DND-41 (cell line): ENCODE results near the gene SORBS1.

Experiments
- ATAC-seq: fragments of 200-7000 bp; cut with Tn5 transposase; 3 replicates; pipeline ENCODE4 v1.9.1; 2021; ENCODE audit warnings: low read depth; ENCODE audit not compliant: insufficient read depth
- DNase-seq: peaks from one replicate; pipeline ENCODE4 v3.0.0-alpha.2; 2020
- H2AFZ ChIP-seq: 2 replicates; pipeline ENCODE4 v1.6.0; 2012; ENCODE audit warnings: low read depth, low read length
- H3K27ac ChIP-seq: 2 replicates; pipeline ENCODE4 v1.5.1; 2012; ENCODE audit warnings: low read length, inconsistent platforms
- H3K27me3 ChIP-seq: fragments of 200-600 bp; sonication (generic); 2 replicates; pipeline ENCODE4 v1.6.0; 2012; ENCODE audit warnings: low read length, mild to moderate bottlenecking, inconsistent platforms; ENCODE audit not compliant: insufficient read depth, poor library complexity
- H3K36me3 ChIP-seq: 2 replicates; pipeline ENCODE4 v1.5.1; 2012; ENCODE audit warnings: low read length, inconsistent platforms; ENCODE audit not compliant: insufficient read depth
- H3K4me1 ChIP-seq: 2 replicates; pipeline ENCODE4 v1.5.1; 2012; ENCODE audit warnings: mild to moderate bottlenecking, low read length; ENCODE audit not compliant: insufficient read depth
- H3K4me2 ChIP-seq: 2 replicates; pipeline ENCODE4 v1.6.0; 2012; ENCODE audit warnings: mild to moderate bottlenecking, moderate library complexity, low read length, inconsistent platforms; ENCODE audit not compliant: insufficient read depth
- H3K4me3 ChIP-seq, 2 experiments: fragments of 200-600 bp in 1 of 2; shearing (Covaris generic) in 1 of 2; 2 replicates each; pipeline ENCODE4 v1.5.1; 2012 to 2016; ENCODE audit warnings: inconsistent platforms in 2 of 2, low read length in 2 of 2, mild to moderate bottlenecking in 2 of 2, low read depth in 1 of 2, moderate library complexity in 1 of 2
- H3K79me2 ChIP-seq: 2 replicates; pipeline ENCODE4 v1.6.0; 2012; ENCODE audit warnings: low read length, inconsistent platforms; ENCODE audit not compliant: insufficient read depth
- H3K9ac ChIP-seq: 2 replicates; pipeline ENCODE4 v1.6.0; 2012; ENCODE audit warnings: low read depth, mild to moderate bottlenecking, inconsistent platforms, low read length, moderate library complexity
- H3K9me3 ChIP-seq: 2 replicates; pipeline ENCODE4 v1.5.1; 2012; ENCODE audit warnings: low read length, moderate library complexity, mild to moderate bottlenecking, inconsistent platforms; ENCODE audit not compliant: insufficient read depth, severe bottlenecking
- H4K20me1 ChIP-seq: 2 replicates; pipeline ENCODE4 v1.6.0; 2012; ENCODE audit warnings: low read length; ENCODE audit not compliant: insufficient read depth
- EZH2 ChIP-seq: IDR thresholded peaks from 3 replicates; pipeline ENCODE4 v1.6.1; 2012; ENCODE audit warnings: borderline replicate concordance, low read depth, mild to moderate bottlenecking, moderate library complexity, low read length, inconsistent platforms; ENCODE audit not compliant: severe bottlenecking
- TF ChIP-seq, protein P1 (sequence below): IDR thresholded peaks from 2 replicates; pipeline ENCODE4 v1.5.1; 2012; ENCODE audit warnings: borderline replicate concordance, low read length, moderate library complexity, mild to moderate bottlenecking; ENCODE audit not compliant: poor library complexity, severe bottlenecking; ENCODE audit errors: extremely low read depth

Gene SORBS1

GRCh38 chr10:95476469-95477174 lies 84.5 kb downstream of the SORBS1 start:
- Histone ChIP-seq H3K27me3 (peaks cover 16% of the 10 kb centered on the region), H3K9ac (no peak overlapping the region), H3K27ac (no peak overlapping the region), H3K9me3 (no peaks in the 10 kb centered on the region), H3K4me1 (no peaks in the 10 kb centered on the region), H3K79me2 (no peaks in the 10 kb centered on the region), H3K4me2 (no peak overlapping the region), H4K20me1 (no peaks in the 10 kb centered on the region), H2AFZ (no peak overlapping the region), H3K36me3 (no peaks in the 10 kb centered on the region), H3K4me3 (no peak overlapping the region)
- no peak for ATAC-seq
- no peak for DNase-seq
- TF ChIP-seq, protein P1, sequence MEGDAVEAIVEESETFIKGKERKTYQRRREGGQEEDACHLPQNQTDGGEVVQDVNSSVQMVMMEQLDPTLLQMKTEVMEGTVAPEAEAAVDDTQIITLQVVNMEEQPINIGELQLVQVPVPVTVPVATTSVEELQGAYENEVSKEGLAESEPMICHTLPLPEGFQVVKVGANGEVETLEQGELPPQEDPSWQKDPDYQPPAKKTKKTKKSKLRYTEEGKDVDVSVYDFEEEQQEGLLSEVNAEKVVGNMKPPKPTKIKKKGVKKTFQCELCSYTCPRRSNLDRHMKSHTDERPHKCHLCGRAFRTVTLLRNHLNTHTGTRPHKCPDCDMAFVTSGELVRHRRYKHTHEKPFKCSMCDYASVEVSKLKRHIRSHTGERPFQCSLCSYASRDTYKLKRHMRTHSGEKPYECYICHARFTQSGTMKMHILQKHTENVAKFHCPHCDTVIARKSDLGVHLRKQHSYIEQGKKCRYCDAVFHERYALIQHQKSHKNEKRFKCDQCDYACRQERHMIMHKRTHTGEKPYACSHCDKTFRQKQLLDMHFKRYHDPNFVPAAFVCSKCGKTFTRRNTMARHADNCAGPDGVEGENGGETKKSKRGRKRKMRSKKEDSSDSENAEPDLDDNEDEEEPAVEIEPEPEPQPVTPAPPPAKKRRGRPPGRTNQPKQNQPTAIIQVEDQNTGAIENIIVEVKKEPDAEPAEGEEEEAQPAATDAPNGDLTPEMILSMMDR, result no peak
- no peak for TF ChIP-seq EZH2

GRCh38 chr10:95475827-95476468 lies 85.2 kb downstream of the SORBS1 start:
- no peak for TF ChIP-seq EZH2
- TF ChIP-seq, protein P1, result no peak
- H3K27me3 ChIP-seq, result peaks cover 16% of the 10 kb centered on the region
- no peaks in the 10 kb centered on the region for H3K9me3 ChIP-seq
- no peaks in the 10 kb centered on the region for H3K79me2 ChIP-seq
- H3K4me3 ChIP-seq, result no peak overlapping the region
- H3K9ac ChIP-seq, result no peak overlapping the region
- no peak overlapping the region for H2AFZ ChIP-seq
- ATAC-seq, result no peak
- no peak for DNase-seq
- H4K20me1 ChIP-seq, result no peaks in the 10 kb centered on the region
- H3K4me2 ChIP-seq, result no peak overlapping the region
- H3K27ac ChIP-seq, result no peak overlapping the region
- no peaks in the 10 kb centered on the region for H3K4me1 ChIP-seq
- no peaks in the 10 kb centered on the region for H3K36me3 ChIP-seq

DNA sequence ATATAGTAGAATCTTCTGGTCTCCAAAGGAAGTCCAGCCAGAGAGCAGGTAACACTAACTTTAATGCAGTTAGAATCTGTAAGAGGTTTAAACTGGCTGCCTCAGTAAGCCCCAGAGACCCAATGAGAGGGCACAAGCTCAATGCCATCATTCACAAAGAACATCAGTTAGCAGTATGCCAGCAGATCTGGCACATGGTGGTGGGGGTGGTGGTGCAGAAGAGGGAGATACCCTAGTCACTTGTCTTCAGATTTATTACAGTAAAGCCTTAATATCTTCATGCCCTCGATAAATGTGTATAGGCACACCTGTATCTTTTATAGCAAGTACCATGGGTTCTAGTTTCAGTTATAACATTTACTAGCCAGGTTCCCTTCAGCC lies 86.2 kb downstream of the SORBS1 start:
- no peak for DNase-seq
- H3K4me2 ChIP-seq, result no peak overlapping the region
- TF ChIP-seq, protein P1, result no peak
- TF ChIP-seq EZH2, result no peak
- H3K79me2 ChIP-seq, result no peaks in the 10 kb centered on the region
- no peak overlapping the region for H2AFZ ChIP-seq
- no peaks in the 10 kb centered on the region for H3K4me1 ChIP-seq
- H3K9ac ChIP-seq, result no peak overlapping the region
- H3K27ac ChIP-seq, result no peak overlapping the region
- H4K20me1 ChIP-seq, result no peaks in the 10 kb centered on the region
- H3K36me3 ChIP-seq, result no peaks in the 10 kb centered on the region
- no peak for ATAC-seq
- no peaks in the 10 kb centered on the region for H3K9me3 ChIP-seq
- H3K4me3 ChIP-seq, result no peak overlapping the region
- peaks cover 16% of the 10 kb centered on the region for H3K27me3 ChIP-seq
